Esophagus muscularis mucosa (tissue), 4 donors: ENCODE measurements around the gene DOCK1. TPM values are rescaled to one million over a fixed set of nuclear protein-coding genes. Genes with fewer than 3 reads are reported as not detected.

ENCODE experiments used
- DNase-seq: peaks from one replicate; pipeline ENCODE4 v3.0.0-alpha.2; 2017; ENCODE audit errors: extremely low spot score
- H3K27ac ChIP-seq, 4 donors: fragments of 200-600 bp; sonication (generic); replicated peaks in 1 of 4; 1 replicate in 3 of 4; 2 replicates in 1 of 4; pipeline ENCODE4 v1.5.1; 2016 to 2019; ENCODE audit warnings: mild to moderate bottlenecking in 1 of 4
- H3K27me3 ChIP-seq, 4 donors: fragments of 200-600 bp; sonication (generic); one replicate each; pipeline versions ENCODE4 v1.5.1 to v1.6.0; 2016 to 2019
- H3K36me3 ChIP-seq, 4 donors: fragments of 200-600 bp; sonication (generic); one replicate each; pipeline ENCODE4 v1.5.1; 2016 to 2019
- H3K4me1 ChIP-seq, 4 donors: fragments of 200-600 bp; sonication (generic); one replicate each; pipeline ENCODE4 v1.5.1; 2016 to 2019
- H3K4me3 ChIP-seq, 4 donors: fragments of 200-600 bp; sonication (generic); 1 replicate in 2 of 4; 2 replicates in 2 of 4; pipeline ENCODE4 v1.5.1; 2016 to 2019; ENCODE audit warnings: mild to moderate bottlenecking in 4 of 4, moderate library complexity in 1 of 4
- H3K9me3 ChIP-seq, 4 donors: fragments of 200-600 bp; sonication (generic); 1 replicate in 3 of 4; 2 replicates in 1 of 4; pipeline ENCODE4 v1.5.1; 2016 to 2019
- EP300 ChIP-seq: sonication (generic); formaldehyde crosslinking; IDR thresholded peaks from one replicate; pipeline ENCODE4 v1.6.1; 2017; ENCODE audit warnings: antibody characterized with exemption
- POLR2A ChIP-seq: fragments of 450-650 bp; IDR thresholded peaks from one replicate; pipeline ENCODE4 v1.6.1; 2017; ENCODE audit warnings: antibody characterized with exemption, moderate library complexity, mild to moderate bottlenecking, low read depth
- POLR2AphosphoS5 ChIP-seq, 2 donors: sonication (generic); formaldehyde crosslinking; IDR thresholded peaks; one replicate each; pipeline ENCODE4 v1.6.1; 2017; ENCODE audit warnings: antibody characterized with exemption in 2 of 2
- WGBS: methylation state at CpG from one replicate; pipeline ENCODE4 v1.1.5; 2018; 5-methylcytosine and 5-hydroxymethylcytosine counted together
- intact Hi-C: fragments of 100-400 bp; cut with DNase I; formaldehyde crosslinking; loops from one replicate; pipeline ENCODE4 v1.15.1; 2023
- total RNA-seq, 4 donors: library from RNA; depleted of rRNA; stranded (reverse); fragments of >200 nt; gene quantifications; one replicate each; pipeline versions ENCODE4 v1.1.0 to v1.2.1, GENCODE V29; 2016
- TF ChIP-seq, protein P1 (sequence below), 3 experiments: fragments of 200-600 bp in 2 of 3; fragments of 450-650 bp in 1 of 3; sonication (generic) in 2 of 3; IDR thresholded peaks; one replicate each; pipeline ENCODE4 v1.5.1; 2017 to 2019; ENCODE audit warnings: antibody characterized with exemption in 3 of 3, mild to moderate bottlenecking in 2 of 3, moderate library complexity in 1 of 3

Gene DOCK1
- total RNA-seq, 4 donors from 2014 or later, result 41.4 to 60.3 (median 55.3) TPM

DNA sequence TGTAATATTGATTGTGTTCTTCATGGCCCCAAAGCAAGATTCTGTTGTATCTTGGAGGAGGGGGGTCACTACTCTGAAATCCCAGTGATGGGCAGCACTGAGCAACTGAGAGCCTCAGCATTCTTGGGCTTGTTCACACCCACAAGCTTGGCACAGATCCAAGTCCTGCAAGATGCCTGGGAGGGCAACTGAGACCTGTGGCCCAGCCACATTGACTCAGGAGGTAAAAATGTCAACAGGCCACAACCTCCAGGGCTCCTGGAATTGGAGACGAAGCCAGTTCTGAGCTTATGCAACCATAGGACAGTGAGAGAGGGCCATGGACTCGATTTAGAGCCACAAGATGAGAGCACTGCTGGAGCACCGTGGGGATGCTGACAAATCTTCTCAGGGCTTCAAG, 3.1 kb upstream of the DOCK1 start:
- Histone ChIP-seq H3K36me3 (no peaks in the 10 kb centered on the region), H3K27me3 (no peaks in the 10 kb centered on the region), H3K4me1 (peaks cover 9 to 24% (median 23%) of the 10 kb centered on the region in 4 donors), H3K9me3 (peaks cover 0 to 13% (median 4%) of the 10 kb centered on the region in 4 donors), H3K27ac (no peak overlapping the region), H3K4me3 (no peak overlapping the region)
- 78% methylated on average over 3 of the region's 3 CpGs for WGBS
- intact Hi-C loops, result loop anchor here (10.0 kb wide), 1 partner anchor 123 kb away; no protein-coding TSS in a partner anchor
- no peak for DNase-seq
- TF ChIP-seq POLR2A, result no peak
- TF ChIP-seq, protein P1, sequence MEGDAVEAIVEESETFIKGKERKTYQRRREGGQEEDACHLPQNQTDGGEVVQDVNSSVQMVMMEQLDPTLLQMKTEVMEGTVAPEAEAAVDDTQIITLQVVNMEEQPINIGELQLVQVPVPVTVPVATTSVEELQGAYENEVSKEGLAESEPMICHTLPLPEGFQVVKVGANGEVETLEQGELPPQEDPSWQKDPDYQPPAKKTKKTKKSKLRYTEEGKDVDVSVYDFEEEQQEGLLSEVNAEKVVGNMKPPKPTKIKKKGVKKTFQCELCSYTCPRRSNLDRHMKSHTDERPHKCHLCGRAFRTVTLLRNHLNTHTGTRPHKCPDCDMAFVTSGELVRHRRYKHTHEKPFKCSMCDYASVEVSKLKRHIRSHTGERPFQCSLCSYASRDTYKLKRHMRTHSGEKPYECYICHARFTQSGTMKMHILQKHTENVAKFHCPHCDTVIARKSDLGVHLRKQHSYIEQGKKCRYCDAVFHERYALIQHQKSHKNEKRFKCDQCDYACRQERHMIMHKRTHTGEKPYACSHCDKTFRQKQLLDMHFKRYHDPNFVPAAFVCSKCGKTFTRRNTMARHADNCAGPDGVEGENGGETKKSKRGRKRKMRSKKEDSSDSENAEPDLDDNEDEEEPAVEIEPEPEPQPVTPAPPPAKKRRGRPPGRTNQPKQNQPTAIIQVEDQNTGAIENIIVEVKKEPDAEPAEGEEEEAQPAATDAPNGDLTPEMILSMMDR (IDR thresholded peaks at IDR 0.05), result no peak
- TF ChIP-seq EP300, result no peak
- no peak for TF ChIP-seq POLR2AphosphoS5 (IDR thresholded peaks at IDR 0.05)

DNA sequence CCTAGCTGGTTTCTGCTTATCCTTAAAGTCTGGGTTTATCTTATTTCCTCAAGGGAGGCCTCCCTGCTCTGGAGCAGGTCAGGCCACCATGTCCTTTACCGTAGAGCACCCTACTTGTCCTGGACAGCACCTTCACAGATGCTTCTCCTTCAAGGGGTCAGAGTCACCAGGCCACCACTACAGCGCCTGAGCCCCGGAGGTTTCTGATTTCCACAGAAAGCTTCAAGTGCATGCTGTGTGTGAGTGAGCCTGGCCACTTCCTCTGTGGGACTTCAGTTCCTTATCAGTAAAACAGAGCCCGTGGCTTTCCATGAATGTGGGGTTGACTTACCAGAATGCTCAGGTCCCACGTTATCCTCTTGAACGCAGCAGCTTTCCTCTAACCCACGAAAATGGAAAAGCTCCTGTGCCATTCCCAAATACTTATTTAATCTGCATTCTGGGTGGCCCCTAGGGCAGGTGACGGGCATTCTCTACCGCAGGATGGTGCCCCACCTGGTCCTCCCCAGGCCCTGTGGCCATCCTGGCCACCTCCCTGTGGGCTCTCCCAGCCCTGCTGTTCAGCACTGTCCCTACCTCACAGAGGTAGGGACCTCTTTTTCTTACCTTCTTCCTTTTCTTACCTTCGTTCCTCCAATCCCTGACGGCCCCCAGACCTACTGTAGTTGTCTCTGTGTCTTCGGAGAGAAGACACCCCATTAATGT, 1.4 kb upstream of the DOCK1 start:
- WGBS, result 81% methylated on average over 12 of the region's 12 CpGs
- intact Hi-C loops, result loop anchor here (10.0 kb wide), 1 partner anchor 121 kb away; no protein-coding TSS in a partner anchor
- Histone ChIP-seq H3K4me1 (peaks cover 16 to 36% (median 30%) of the 10 kb centered on the region in 4 donors), H3K36me3 (no peaks in the 10 kb centered on the region), H3K27me3 (no peaks in the 10 kb centered on the region), H3K4me3 (peak overlapping the region in 1 of 4 donors; percentile 73), H3K9me3 (peaks cover 0 to 3% (median 1%) of the 10 kb centered on the region in 4 donors), H3K27ac (no peak overlapping the region)
- no peak for TF ChIP-seq POLR2A
- no peak for TF ChIP-seq EP300
- TF ChIP-seq, protein P1 (IDR thresholded peaks at IDR 0.05), result no peak
- TF ChIP-seq POLR2AphosphoS5 (IDR thresholded peaks at IDR 0.05), result no peak
- no peak for DNase-seq

DNA sequence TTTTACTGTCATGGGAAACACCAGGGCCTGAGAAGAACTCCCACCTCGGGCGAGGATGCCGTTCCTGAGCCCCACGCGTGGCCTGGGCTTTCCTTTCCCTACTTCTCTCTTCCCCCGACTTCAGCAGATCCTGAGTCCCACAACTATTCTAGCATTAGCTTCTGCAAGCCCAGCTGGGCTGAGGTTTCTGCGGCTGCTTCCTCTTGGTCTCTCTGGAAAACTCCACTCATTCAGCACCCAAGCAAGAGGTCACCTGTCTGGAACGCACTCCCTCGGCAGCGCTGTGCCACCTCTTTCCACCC, 761 bp upstream of the DOCK1 start:
- no peaks in the 10 kb centered on the region for H3K27me3 ChIP-seq
- H3K4me1 ChIP-seq, result peaks cover 21 to 42% (median 30%) of the 10 kb centered on the region in 4 donors
- H3K9me3 ChIP-seq, result no peaks in the 10 kb centered on the region
- peak overlapping the region; percentile 73 to 97 (median 86) for H3K4me3 ChIP-seq
- DNase-seq, result no peak
- H3K36me3 ChIP-seq, result no peaks in the 10 kb centered on the region
- TF ChIP-seq, protein P1 (IDR thresholded peaks at IDR 0.05), result no peak
- TF ChIP-seq POLR2A (no peak), POLR2AphosphoS5 (IDR thresholded peaks at IDR 0.05) (no peak), EP300 (no peak)
- H3K27ac ChIP-seq, result no peak overlapping the region
- intact Hi-C loops, result loop anchor here (10.0 kb wide), 1 partner anchor 120 kb away; no protein-coding TSS in a partner anchor
- 41% methylated on average over 10 of the region's 10 CpGs for WGBS

DNA sequence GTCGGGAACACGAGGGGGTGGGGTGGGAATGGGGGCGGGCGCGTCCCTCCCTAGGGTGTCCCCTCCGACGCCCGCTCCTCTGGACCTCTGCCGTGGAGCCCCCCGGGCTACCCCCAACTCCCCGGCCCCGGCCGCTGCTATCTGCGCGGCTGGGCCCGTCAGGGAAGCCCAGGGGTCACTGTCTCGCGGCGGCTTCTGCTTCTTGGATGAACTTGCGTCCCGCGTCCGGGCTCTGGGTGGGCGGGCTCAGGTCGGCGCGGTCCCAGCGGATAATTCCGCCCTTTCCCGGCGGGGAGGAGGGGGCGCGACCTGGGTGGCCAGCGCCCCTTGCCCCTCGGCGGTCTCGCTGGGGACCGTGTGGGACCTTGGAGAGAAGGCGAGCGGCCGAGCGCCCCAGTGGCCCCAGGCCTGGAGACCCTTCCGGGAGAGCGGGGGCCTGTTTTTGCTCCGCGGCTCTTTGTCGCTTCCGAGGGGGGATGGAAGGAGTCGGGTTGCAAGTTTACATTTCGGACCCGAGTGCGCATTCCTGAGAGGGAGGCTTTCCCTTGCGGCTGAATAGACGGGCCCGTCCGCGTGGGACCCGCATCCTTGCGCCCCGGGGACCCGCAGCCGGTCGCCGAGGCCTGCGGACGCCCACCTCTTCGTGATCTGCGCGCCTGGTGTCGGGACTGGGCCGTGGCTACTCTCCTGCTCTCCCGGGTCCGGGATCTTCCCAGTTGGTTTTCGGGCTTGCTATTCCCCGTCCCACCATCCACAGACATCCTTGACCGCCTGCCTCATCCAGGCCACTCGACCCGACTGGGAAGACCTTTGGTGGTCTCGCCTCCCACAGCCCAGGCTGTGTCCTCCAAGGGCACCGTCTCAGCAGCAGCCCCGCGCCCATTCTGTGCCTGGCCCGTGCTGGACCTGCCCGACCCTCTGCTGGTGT, 812 bp downstream of the DOCK1 start:
- 40% methylated on average over 22 of the region's 84 CpGs for WGBS
- Histone ChIP-seq H3K27ac (peak overlapping the region; percentile 74 to 86 (median 83)), H3K27me3 (no peaks in the 10 kb centered on the region), H3K36me3 (no peaks in the 10 kb centered on the region), H3K4me3 (peak overlapping the region; percentile 73 to 97 (median 86)), H3K9me3 (no peaks in the 10 kb centered on the region), H3K4me1 (peaks cover 21 to 58% (median 42%) of the 10 kb centered on the region in 4 donors)
- TF ChIP-seq POLR2A, result no peak
- TF ChIP-seq, protein P1 (IDR thresholded peaks at IDR 0.05), result no peak
- no peak for TF ChIP-seq POLR2AphosphoS5 (IDR thresholded peaks at IDR 0.05)
- no peak for TF ChIP-seq EP300
- intact Hi-C loops, result loop anchor here (10.0 kb wide), 1 partner anchor 119 kb away; no protein-coding TSS in a partner anchor
- no peak for DNase-seq
